ENCODE results near the gene AMN1.

GRCh38 chr12:31669020-31669419 lies 59.8 kb downstream of the AMN1 start:
- TF ChIP-seq CTCF (IDR thresholded peaks at IDR 0.05) (no peak), POLR2A (IDR thresholded peaks at IDR 0.05) (no peak), EP300 (IDR thresholded peaks at IDR 0.05) (no peak)

Measured in tibial nerve (tissue), 4 donors.